GM19397 (cell line): ENCODE measurements around the gene ADAMTSL3.
"Not testable (repeated sequence)": the region's sequence is repeated elsewhere in the genome, so short reads cannot be mapped to it uniquely, and the experiment has no call there.

Source experiments
- ATAC-seq: cut with Tn5 transposase; IDR thresholded peaks from one replicate; pipeline ENCODE4 v1.9.1; 2021; ENCODE audit warnings: mild to moderate bottlenecking, moderate library complexity; ENCODE audit not compliant: unreplicated experiment

The ADAMTSL3 gene

GRCh38 chr15:84006421-84006820 lies 352.5 kb downstream of the ADAMTSL3 start:
- no peak for ATAC-seq

- ATAC-seq: no peak
Measured at GRCh38 chr15:84009616-84010015, 355.7 kb downstream of the ADAMTSL3 start.

GRCh38 chr15:84010246-84010645 lies 356.3 kb downstream of the ADAMTSL3 start:
- ATAC-seq: no peak

DNA sequence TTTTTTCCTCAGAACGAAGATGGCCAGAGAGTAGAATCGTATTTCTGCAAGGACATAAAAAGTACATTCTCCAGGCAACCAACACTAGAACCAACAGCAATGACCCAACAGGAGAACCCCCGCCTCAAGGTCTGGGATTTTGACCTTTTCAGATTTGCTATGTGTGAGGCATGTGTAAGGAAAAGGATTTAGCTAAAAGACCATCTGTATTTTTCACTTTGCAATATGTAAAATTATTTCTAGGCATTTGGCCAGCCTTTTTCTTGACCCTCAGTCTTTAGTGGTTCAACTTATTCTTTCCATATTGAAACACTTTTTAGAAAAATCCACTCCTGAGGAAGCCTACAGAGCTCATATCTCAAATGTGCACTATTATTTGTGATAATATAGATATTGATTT lies 362.4 kb downstream of the ADAMTSL3 start:
- ATAC-seq: no peak

GRCh38 chr15:84022516-84022915 lies 368.6 kb downstream of the ADAMTSL3 start:
- ATAC-seq: no peak

GRCh38 chr15:84023636-84024035 lies 369.7 kb downstream of the ADAMTSL3 start:
- ATAC-seq: no peak

- no peak for ATAC-seq
Measured at GRCh38 chr15:84033793-84034553, 380.1 kb downstream of the ADAMTSL3 start.

DNA sequence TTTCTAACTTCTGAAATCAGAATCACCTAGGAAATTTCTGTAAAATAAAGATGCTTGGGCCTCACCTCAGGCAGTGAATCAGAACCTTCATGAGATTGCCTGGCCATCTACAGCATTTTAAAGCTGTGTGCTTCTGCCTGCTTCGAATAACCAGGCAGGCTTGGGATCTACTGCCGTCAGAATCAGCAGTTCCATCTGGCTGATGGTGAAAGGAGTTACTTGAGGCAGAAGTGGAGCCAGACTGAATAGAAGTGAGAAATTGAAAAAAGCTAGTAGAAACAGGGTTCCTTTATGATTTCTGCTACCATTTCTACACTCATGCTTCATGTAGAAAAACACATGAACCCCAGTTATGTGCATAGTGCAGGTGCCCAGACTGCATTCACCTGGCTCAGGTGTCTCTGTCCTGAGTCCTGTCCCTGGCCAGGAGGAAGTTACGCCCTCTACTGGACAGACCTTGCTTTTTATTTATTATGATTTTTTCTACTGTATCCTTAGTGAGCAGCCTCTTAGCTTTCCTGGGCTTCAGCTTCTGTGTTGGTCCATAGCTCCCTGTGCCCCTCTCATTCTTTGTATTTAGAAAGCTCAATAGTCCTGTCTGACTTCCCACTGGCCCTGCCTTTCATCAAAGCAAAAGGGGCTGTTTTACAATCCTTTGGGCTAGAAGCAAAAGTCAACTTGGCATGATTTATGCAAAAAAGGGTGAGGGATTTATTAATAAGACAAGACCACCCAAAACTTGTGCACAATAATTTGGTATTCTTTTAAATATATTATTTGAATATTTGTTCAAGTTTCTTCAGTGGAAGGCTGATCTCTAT lies 380.9 kb downstream of the ADAMTSL3 start:
- no peak for ATAC-seq

GRCh38 chr15:84035399-84035766 lies 381.5 kb downstream of the ADAMTSL3 start:
- ATAC-seq: no peak

DNA sequence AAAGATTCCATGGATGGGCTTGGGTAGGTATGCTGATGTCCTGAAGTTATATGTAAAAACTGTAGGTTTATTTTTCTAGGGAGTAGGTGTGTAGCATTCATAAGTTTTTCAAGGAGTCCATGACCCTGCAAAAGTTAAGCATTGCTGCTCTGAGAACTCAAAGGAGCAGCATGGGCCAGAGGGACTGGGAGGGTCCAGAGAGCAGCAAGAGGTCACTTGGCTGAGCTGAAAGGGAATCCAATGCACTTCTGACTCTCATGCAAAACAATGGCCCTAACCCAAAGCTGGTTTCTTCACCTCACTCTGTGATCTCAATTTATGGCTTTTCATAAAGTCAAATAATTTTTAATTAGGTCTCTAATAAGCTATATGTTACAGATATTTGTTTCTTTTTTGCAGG lies 383.4 kb downstream of the ADAMTSL3 start:
- ATAC-seq: no peak

- not testable (repeated sequence) for ATAC-seq
Measured at GRCh38 chr15:84042434-84043056, 388.6 kb downstream of the ADAMTSL3 start.

- ATAC-seq: no peak
Measured at GRCh38 chr15:84046064-84046637, 392.2 kb downstream of the ADAMTSL3 start.

DNA sequence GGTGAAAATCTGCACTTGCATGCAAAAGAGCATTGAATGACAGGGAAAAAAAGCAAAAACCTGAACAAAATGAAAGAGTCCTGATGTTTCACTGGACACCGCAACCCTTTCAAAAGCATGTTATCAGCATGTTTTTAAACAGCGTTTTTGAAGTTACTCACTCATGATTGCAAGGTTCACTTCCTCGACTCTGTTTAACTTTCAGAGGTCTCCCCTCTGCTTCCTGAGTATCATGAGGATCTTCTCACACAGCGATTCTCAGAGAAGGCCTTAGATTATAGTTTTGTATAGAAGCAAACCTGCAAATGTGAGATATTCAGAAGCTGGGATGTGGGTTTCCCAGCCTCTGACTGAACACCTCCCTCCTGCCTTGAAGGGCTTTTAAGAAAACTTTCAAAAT lies 395.6 kb downstream of the ADAMTSL3 start:
- not testable (repeated sequence) for ATAC-seq

GRCh38 chr15:84050076-84050475 lies 396.2 kb downstream of the ADAMTSL3 start:
- no peak for ATAC-seq

GRCh38 chr15:84051146-84051545 lies 397.2 kb downstream of the ADAMTSL3 start:
- ATAC-seq: not testable (repeated sequence)

DNA sequence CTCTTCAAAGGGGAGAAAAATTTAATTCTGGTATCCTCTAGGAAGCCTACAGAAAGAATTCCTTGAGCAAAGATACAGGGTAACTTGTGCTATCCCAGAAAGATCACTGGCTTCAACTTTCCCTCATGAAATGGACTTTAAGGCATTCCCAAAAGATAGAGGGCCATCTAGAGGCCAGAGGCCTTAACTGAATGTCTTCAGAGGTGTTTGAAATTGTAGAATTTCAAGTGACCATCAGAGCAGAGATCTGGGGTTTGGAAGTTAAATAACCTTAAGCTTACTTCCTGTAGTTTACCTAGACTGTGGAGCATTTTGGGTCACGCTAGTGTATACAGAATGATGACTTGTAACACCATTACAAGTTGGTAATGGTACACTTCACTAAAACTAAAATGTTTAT lies 400.6 kb downstream of the ADAMTSL3 start:
- ATAC-seq: not testable (repeated sequence)

GRCh38 chr15:84057714-84058331 lies 403.9 kb downstream of the ADAMTSL3 start:
- no peak for ATAC-seq

DNA sequence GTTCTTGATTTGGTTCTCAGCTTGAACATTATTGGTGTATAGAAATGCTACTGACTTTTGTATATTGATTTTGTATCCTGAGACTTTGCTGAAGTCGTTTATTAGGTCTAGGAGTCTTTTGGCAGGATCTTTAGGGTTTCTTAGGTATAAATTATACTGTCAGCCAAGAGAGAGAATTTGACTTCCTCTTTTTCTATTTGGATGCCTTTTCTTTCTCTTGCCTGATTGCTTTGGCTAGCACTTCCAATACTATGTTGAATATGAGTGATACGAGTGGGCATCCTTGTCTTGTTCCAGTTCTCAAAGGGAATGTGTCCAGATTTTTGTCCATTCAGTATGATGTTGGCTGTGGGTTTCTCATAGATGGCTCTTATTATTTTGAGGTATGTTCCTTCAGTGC lies 409.8 kb downstream of the ADAMTSL3 start:
- not testable (repeated sequence) for ATAC-seq

DNA sequence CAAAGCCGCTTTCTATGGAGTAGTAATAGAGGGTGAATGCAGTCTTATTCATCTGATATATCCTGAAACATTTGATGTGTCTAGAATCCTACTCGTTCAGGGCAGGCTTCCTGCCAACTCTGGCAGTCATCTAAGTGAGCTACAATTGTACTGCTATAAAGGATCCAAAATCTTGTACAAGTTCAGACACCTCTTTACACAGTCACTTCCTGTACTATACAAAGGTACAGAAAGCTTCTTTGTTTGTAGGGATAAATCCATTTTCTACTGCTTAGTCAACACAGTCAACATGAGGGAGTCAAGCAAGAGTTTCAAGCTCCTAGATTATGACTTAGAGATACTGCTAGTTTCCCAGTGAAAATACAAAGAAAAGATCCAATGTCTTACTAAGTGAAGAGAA lies 414.8 kb downstream of the ADAMTSL3 start:
- not testable (repeated sequence) for ATAC-seq

GRCh38 chr15:84078038-84078437 lies 424.1 kb downstream of the ADAMTSL3 start:
- not testable (repeated sequence) for ATAC-seq
